GM12875 (cell line): ENCODE results near the gene LOXHD1.

ENCODE experiments used
- H3K4me3 ChIP-seq: one replicate; pipeline ENCODE4 v1.5.1; 2011; ENCODE audit warnings: low read depth, low read length, control low read depth
- CTCF ChIP-seq: IDR thresholded peaks from 2 replicates; pipeline ENCODE4 v1.5.1; 2011; ENCODE audit warnings: low read depth, mild to moderate bottlenecking, control low read depth, inconsistent platforms, low read length, moderate library complexity, borderline replicate concordance; ENCODE audit not compliant: insufficient read depth

LOXHD1 gene

GRCh38 chr18:46680784-46681695 is 24.0 kb upstream of the LOXHD1 start:
- H3K4me3 ChIP-seq, result no peak overlapping the region

GRCh38 chr18:46679846-46680598 is 23.0 kb upstream of the LOXHD1 start:
- no peak for TF ChIP-seq CTCF
- H3K4me3 ChIP-seq, result no peak overlapping the region

More at GRCh38 chr18:46680784-46681695, 24.0 kb upstream of the LOXHD1 start:
- TF ChIP-seq CTCF, result no peak

GRCh38 chr18:46678785-46679399 is 21.9 kb upstream of the LOXHD1 start:
- no peak for TF ChIP-seq CTCF

GRCh38 chr18:46678041-46678440 is 21.0 kb upstream of the LOXHD1 start:
- no peak overlapping the region for H3K4me3 ChIP-seq
- no peak for TF ChIP-seq CTCF

More at GRCh38 chr18:46678785-46679399, 21.9 kb upstream of the LOXHD1 start:
- no peak overlapping the region for H3K4me3 ChIP-seq

GRCh38 chr18:46677611-46678010 is 20.6 kb upstream of the LOXHD1 start:
- TF ChIP-seq CTCF, result peak; percentile 12; the same call in 1 of the 2 replicates
- H3K4me3 ChIP-seq, result no peak overlapping the region

- TF ChIP-seq CTCF, result no peak
- no peak overlapping the region for H3K4me3 ChIP-seq
Observed at GRCh38 chr18:46676182-46676835, 19.3 kb upstream of the LOXHD1 start.
